Measurements from ENCODE around the gene CDH5.

DNA sequence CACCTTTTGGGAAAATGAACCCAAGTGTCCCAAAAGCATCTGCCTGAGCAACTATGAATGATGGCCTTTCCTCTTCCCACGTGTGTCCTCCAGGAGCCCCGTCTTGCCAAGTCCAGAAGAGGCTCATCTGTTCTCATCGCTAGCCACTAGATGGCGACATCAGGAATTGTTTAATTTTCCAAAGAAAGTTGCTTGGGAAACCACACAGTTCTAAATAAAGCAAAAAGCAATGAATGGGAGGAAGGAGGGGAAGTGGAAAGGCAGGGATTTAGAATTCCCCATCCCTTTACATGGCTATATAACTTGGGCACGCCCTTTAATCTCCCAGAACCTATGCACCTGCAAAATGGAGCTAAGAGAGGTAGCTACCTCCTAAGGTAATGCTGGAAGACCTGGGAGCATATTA is 9.0 kb upstream of the CDH5 start:
- TF ChIP-seq, protein P1, sequence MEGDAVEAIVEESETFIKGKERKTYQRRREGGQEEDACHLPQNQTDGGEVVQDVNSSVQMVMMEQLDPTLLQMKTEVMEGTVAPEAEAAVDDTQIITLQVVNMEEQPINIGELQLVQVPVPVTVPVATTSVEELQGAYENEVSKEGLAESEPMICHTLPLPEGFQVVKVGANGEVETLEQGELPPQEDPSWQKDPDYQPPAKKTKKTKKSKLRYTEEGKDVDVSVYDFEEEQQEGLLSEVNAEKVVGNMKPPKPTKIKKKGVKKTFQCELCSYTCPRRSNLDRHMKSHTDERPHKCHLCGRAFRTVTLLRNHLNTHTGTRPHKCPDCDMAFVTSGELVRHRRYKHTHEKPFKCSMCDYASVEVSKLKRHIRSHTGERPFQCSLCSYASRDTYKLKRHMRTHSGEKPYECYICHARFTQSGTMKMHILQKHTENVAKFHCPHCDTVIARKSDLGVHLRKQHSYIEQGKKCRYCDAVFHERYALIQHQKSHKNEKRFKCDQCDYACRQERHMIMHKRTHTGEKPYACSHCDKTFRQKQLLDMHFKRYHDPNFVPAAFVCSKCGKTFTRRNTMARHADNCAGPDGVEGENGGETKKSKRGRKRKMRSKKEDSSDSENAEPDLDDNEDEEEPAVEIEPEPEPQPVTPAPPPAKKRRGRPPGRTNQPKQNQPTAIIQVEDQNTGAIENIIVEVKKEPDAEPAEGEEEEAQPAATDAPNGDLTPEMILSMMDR (conservative IDR thresholded peaks at IDR 0.05; ENCODE audit: low read depth, low read length): peak; percentile 80
- no peak for TF ChIP-seq EZH2 (IDR thresholded peaks at IDR 0.05; ENCODE audit: low read length, unreplicated experiment)
- TF ChIP-seq EZH2phosphoT487 (IDR thresholded peaks at IDR 0.05; ENCODE audit: borderline replicate concordance, low read length): no peak

Data from PC-3 (cell line).